GM21526 (cell line): Measurements from ENCODE around the gene REG1B.

Experiments used
- ATAC-seq: cut with Tn5 transposase; IDR thresholded peaks from one replicate; pipeline ENCODE4 v1.9.1; 2021; ENCODE audit warnings: moderate library complexity; ENCODE audit not compliant: unreplicated experiment, low FRiP score

REG1B gene, protein sequence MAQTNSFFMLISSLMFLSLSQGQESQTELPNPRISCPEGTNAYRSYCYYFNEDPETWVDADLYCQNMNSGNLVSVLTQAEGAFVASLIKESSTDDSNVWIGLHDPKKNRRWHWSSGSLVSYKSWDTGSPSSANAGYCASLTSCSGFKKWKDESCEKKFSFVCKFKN

GRCh38 chr2:79087785-79088364 lies at the start of gene REG1B:
REG1B (minus strand) TSS chr2:79087993; CDS start chr2:79087612, 381 bp downstream.
- ATAC-seq: no peak

DNA sequence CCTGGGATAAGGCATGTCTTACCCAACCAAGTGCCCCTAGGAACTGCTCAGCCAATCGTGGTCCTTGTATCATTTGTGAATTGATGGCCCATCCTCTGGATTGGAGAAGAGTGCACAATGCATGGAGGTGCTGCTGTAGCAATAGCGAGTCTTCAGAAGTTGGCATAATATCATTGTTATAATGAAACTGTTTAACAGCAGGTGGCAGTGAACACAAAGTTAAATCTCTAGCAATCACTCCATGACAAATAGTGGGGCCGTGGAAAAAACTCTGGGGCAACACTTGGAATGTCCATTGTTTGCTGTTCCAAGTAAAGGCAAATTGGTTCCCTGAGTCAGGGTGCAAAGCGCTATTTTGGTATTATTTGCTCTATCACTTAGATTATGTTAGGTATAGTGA lies 43.9 kb upstream of the REG1B start:
- ATAC-seq: no peak

DNA sequence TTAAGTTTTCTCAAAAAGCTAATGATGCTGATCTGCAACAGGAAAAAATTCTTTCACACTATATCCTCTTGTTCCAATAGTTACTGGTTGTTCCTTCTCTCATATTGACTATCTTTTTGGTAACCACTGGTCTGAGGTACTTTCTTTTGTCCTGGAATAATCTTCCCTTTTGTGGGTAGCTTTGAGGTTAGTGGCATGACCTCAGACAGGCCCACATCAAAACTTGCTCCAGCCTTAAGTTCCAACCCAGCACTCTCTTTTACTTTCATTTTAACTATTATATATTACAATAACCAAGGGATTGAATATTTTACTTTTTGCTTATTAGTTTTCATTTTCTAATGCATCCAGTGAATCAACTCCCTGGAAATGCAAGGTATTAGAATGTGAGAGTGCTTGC lies 42.0 kb upstream of the REG1B start:
- no peak for ATAC-seq

GRCh38 chr2:79129260-79129659 lies 41.5 kb upstream of the REG1B start:
- no peak for ATAC-seq

GRCh38 chr2:79128406-79128805 lies 40.6 kb upstream of the REG1B start:
- ATAC-seq: no peak

GRCh38 chr2:79125721-79125985 lies 37.9 kb upstream of the REG1B start:
- no peak for ATAC-seq

- ATAC-seq: no peak
Observed at GRCh38 chr2:79124907-79125720, 37.3 kb upstream of the REG1B start.

DNA sequence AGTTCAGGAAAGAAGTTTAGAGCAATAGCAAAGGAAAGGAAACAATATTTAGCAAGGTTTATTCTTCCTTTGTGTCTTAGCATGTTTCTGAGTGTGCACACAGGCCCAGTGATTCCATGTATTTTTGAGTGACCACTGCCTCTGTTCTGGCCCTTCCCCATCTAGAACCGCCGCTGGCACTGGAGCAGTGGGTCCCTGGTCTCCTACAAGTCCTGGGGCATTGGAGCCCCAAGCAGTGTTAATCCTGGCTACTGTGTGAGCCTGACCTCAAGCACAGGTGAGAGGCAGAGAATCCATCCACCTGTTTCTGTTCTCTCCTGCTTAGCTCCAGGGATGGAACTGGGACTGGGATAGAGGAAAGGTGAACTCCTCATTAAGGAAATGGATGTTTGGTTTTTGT lies 34.9 kb upstream of the REG1B start:
- ATAC-seq: no peak

DNA sequence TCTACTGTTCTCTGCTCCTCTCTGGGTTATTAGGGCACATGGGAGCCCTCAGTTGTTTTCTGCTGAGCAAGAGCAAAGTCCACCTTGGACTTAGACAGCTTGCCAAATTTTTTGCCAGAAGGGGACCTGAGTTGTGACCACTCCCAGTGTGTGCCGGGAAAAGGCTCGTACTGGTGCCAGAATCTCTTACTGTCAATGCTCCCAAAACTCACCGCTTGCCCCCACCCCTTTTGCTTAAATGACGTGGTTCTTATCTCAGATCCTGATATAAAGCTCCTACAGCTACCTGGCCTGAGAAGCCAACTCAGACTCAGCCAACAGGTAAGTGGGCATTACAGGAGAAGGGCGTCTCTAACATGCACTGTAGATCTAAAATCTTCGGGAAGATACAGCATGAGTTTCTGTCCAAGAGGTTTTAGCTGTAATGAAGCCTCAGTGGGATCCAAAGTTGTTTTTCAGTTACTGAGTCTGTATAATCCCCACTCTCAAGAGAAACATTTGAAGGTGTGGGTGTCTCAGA lies 32.5 kb upstream of the REG1B start, which contains the start of gene REG1A:
Gene REG1A, plus strand, starts transcription at position 295 of the 520 bp plus-strand sequence. CDS start 374 bp downstream, outside the sequence.
- no peak for ATAC-seq

DNA sequence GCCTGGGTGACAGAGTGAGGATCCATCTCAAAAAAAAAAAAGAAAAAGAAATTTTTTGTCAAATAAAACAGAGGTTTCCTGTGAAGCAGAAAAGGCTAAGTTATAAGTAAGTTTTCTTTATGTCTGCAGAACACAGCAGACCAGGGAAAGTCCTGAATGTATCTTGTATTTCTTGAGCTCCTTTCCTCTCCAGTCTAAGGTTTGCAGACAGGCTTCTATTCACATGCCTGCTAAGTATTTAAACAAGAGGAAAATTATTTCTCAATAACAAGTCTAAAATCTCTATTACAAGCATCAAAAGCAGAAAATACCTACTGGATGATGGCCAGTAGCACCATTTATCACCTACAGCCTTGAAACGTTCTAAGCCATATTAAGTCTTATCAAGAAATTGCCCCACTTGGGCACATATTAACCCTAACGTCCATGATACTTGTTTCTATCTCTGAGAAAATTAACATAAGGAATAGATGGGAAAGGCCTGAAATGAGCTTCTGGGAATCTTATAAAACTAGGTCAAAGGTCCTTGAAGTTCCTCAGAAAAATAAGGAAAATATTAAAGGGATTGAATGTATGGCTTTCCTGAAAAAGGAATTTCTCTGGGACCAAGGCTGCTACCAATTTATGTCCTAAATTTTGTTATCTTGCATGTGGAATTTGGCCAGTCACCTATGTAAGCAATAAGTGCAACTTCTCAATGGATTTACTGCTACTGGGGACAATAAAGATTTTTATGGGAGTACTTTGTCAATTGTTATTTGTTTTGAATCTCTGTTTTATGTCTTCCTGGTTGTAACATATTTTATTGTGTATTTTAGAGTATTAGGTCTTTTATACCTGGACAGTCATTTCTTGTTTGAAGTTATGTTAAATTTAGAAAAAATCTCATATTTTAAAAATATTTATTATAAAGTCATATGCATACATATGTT lies 29.5 kb upstream of the REG1B start:
- no peak for ATAC-seq

GRCh38 chr2:79114797-79115494 lies 27.2 kb upstream of the REG1B start:
- ATAC-seq: no peak

- no peak for ATAC-seq
Observed at GRCh38 chr2:79112269-79112668, 24.5 kb upstream of the REG1B start.

DNA sequence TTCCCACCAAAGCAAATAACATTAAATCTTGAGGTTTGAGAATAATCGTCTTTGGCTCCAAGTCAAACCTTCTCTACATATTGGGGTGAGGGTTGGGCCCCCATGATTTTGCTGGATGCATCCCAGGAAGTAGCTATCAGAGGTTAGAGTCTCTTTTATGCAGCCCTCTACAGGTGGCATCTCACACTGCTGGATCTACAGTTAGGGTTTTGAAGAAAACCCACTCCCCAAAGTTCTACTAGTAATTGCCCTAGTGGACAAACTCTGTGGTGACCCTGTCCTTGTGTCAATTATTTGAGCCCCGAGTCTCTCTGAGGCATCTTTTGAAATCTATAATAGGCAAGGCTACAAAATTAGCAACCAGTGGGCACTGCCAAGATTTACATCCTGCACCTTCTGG lies 17.5 kb upstream of the REG1B start:
- ATAC-seq: no peak

DNA sequence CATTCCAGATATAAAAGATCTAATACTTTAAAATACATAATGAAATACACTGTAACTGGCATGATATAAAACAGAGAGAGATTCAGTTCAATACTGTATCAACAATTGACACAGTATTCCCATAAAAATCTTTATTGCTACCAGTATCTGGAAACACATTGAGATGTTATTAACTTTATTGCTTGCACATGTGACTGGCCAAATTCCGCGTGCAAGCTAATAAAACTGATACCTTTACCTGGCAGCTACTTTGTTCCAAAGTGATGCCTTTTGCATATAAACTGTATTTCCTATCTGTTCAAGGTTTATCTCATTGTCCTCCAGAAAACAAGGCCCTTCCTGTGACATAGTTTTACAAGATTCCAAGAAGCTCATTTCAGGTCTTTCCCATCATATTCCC lies 15.4 kb upstream of the REG1B start:
- no peak for ATAC-seq

GRCh38 chr2:79101024-79101423 lies 13.2 kb upstream of the REG1B start:
- no peak for ATAC-seq

GRCh38 chr2:79100285-79100684 lies 12.5 kb upstream of the REG1B start:
- no peak for ATAC-seq

GRCh38 chr2:79099140-79099686 lies 11.4 kb upstream of the REG1B start:
- ATAC-seq: no peak

DNA sequence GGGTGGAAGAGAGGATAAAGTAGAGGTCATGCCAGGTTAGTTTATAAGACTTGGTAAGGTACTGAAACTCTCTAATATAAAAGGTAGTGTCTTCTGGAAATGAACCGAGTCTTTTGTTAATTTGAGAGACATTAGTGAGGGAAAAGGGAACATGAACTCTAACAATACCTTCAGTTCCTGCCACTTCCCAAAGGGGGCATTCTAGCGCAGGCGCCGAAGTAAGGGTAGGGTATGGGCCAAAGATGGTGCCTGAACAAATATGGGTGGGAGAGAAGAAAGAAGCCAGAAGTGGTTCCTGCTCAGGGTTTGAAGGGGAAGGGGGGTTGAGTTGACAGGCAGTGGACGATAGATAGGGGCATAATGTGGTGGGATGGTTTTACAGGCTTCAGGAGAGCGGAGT lies 10.1 kb upstream of the REG1B start:
- no peak for ATAC-seq

GRCh38 chr2:79090693-79091092 lies 2.9 kb upstream of the REG1B start:
- no peak for ATAC-seq

GRCh38 chr2:79086255-79086654 lies 1.5 kb downstream of the REG1B start:
- ATAC-seq: no peak
